Right lobe of liver (tissue), 4 donors: Measurements from ENCODE around the gene PSIP1.

Experiments
- CTCF ChIP-seq, 4 donors: fragments of 200-600 bp in 3 of 4; fragments of 450-650 bp in 1 of 4; IDR thresholded peaks; one replicate each; pipeline versions ENCODE4 v1.5.1 to v1.8.0; 2016 to 2022; ENCODE audit warnings: antibody characterized with exemption in 4 of 4, mild to moderate bottlenecking in 2 of 4
- POLR2A ChIP-seq: fragments of 450-650 bp; IDR thresholded peaks from one replicate; pipeline ENCODE4 v1.6.1; 2017; ENCODE audit warnings: antibody characterized with exemption, mild to moderate bottlenecking
- donor health status: DM: no; HTN: no; CAD: no.
- donor health status: DM: no; HTN: no; CAD: no.
- donor health status: DM: no; HTN: yes; CAD: no.

- TF ChIP-seq POLR2A, result no peak
- TF ChIP-seq CTCF (IDR thresholded peaks at IDR 0.05), result no peak
Measured at GRCh38 chr9:15501179-15501578, 9.6 kb downstream of the PSIP1 start.
